CD4-positive, alpha-beta T cell (primary cell): ENCODE data around the gene VGLL3. TPM values are rescaled to one million over a fixed set of nuclear protein-coding genes. Genes with fewer than 3 reads are reported as not detected.
"Not testable (repeated sequence)": the region's sequence is repeated elsewhere in the genome, so short reads cannot be mapped to it uniquely, and the experiment has no call there.

Experiments
- ATAC-seq: fragments of 200-7000 bp; cut with Tn5 transposase; one replicate; pipeline ENCODE4 v1.10.0; 2022; ENCODE audit warnings: mild to moderate bottlenecking; ENCODE audit not compliant: poor library complexity
- CTCF ChIA-PET: fragments of 350-600 bp; sonication (Branson Sonifier 250); formaldehyde crosslinking; loops from one replicate; lab custom pipeline; 2021; ENCODE audit warnings: antibody characterized with exemption, inconsistent platforms; lab: Charles Lee
- POLR2A ChIA-PET: fragments of 350-600 bp; sonication (Branson Sonifier 250); formaldehyde crosslinking; loops from one replicate; lab custom pipeline; 2021; ENCODE audit warnings: antibody characterized with exemption, inconsistent platforms; lab: Charles Lee
- DNase-seq, 14 experiments: peaks; one replicate each; pipeline ENCODE4 v3.0.0-alpha.2; 2013 to 2020; ENCODE audit warnings: mixed read lengths in 2 of 14
- H3K27ac ChIP-seq, 2 donors: one replicate each; pipeline versions ENCODE4 v1.5.1 to v1.7.0; 2013; ENCODE audit warnings: low read length in 2 of 2, low read depth in 1 of 2, mild to moderate bottlenecking in 1 of 2
- H3K27me3 ChIP-seq, 2 experiments: 1 replicate in 1 of 2; 2 replicates in 1 of 2; pipeline versions ENCODE4 v1.6.1 to v1.7.0; 2013; ENCODE audit warnings: low read length in 2 of 2, control low read depth in 1 of 2, mild to moderate bottlenecking in 1 of 2, moderate library complexity in 1 of 2; ENCODE audit not compliant: insufficient read depth in 2 of 2, control insufficient read depth in 1 of 2
- H3K36me3 ChIP-seq: one replicate; pipeline ENCODE4 v1.6.1; 2013; ENCODE audit warnings: low read length, control low read depth; ENCODE audit not compliant: insufficient read depth
- H3K4me1 ChIP-seq: one replicate; pipeline ENCODE4 v1.6.1; 2013; ENCODE audit warnings: low read length, control low read depth; ENCODE audit not compliant: insufficient read depth
- H3K4me3 ChIP-seq: one replicate; pipeline ENCODE4 v1.5.1; 2013; ENCODE audit warnings: mild to moderate bottlenecking, low read length, moderate library complexity
- H3K9me3 ChIP-seq, 2 experiments: 1 replicate in 1 of 2; 2 replicates in 1 of 2; pipeline versions ENCODE4 v1.6.1 to v1.7.0; 2013; ENCODE audit warnings: low read length in 2 of 2, mild to moderate bottlenecking in 2 of 2, control low read depth in 1 of 2, moderate library complexity in 1 of 2; ENCODE audit not compliant: control insufficient read depth in 1 of 2, insufficient read depth in 1 of 2
- H3K27ac Mint-ChIP-seq: one replicate; pipeline ENCODE4 v1.8.0; 2020; ENCODE audit warnings: mixed read lengths
- H3K27me3 Mint-ChIP-seq: one replicate; pipeline ENCODE4 v1.8.0; 2021; ENCODE audit warnings: mixed read lengths
- H3K36me3 Mint-ChIP-seq: one replicate; pipeline ENCODE4 v1.8.0; 2021; ENCODE audit warnings: low read depth, mixed read lengths
- H3K4me1 Mint-ChIP-seq: one replicate; pipeline ENCODE4 v1.8.0; 2021; ENCODE audit warnings: low read depth, mixed read lengths
- H3K4me3 Mint-ChIP-seq: one replicate; pipeline ENCODE4 v1.8.0; 2020; ENCODE audit warnings: mild to moderate bottlenecking, mixed read lengths
- H3K9me3 Mint-ChIP-seq: one replicate; pipeline ENCODE4 v1.8.0; 2020; ENCODE audit warnings: mixed read lengths
- CTCF ChIP-seq: fragments of 200-600 bp; IDR thresholded peaks from one replicate; pipeline ENCODE4 v1.8.0; 2022; ENCODE audit warnings: antibody characterized with exemption, mild to moderate bottlenecking
- intact Hi-C, 2 experiments: fragments of 100-400 bp; cut with DNase I in 1 of 2; cut with micrococcal nuclease in 1 of 2; formaldehyde crosslinking; loops; one replicate each; pipeline versions ENCODE4 v1.15.1 to v1.9.0; 2023 to 2025; cut with DNase I, micrococcal nuclease
- total RNA-seq, 174 experiments: library from RNA in 2 of 174; stranded (reverse) in 2 of 174; gene quantifications; one replicate each; pipeline ENCODE4 v1.2.3 and lab custom pipeline; 2021 to 2026

The VGLL3 gene
- total RNA-seq, 2 experiments from 2014 or later = not detected

- Mint-ChIP-seq H3K4me1 (no peaks in the 10 kb centered on the region), H3K9me3 (peaks cover 1% of the 10 kb centered on the region), H3K36me3 (no peaks in the 10 kb centered on the region), H3K4me3 (no peak overlapping the region), H3K27me3 (no peaks in the 10 kb centered on the region), H3K27ac (no peak overlapping the region)
- H3K4me3 ChIP-seq = no peak overlapping the region
- ATAC-seq = no peak
- intact Hi-C loops = no loop called here
- H3K4me1 ChIP-seq = no peaks in the 10 kb centered on the region
- TF ChIP-seq CTCF = no peak
- CTCF ChIA-PET = no interaction called here
- no peak overlapping the region for H3K27ac ChIP-seq
- DNase-seq = no peak
- no peaks in the 10 kb centered on the region for H3K36me3 ChIP-seq
- no peaks in the 10 kb centered on the region for H3K9me3 ChIP-seq
- H3K27me3 ChIP-seq = no peaks in the 10 kb centered on the region
- POLR2A ChIA-PET = no interaction called here
Measured at GRCh38 chr3:87035339-87035738, 44.4 kb upstream of the VGLL3 start.

- intact Hi-C loops = no loop called here
- ChIA-PET POLR2A (no interaction called here), CTCF (no interaction called here)
- Histone ChIP-seq H3K4me3 (no peak overlapping the region), H3K36me3 (no peaks in the 10 kb centered on the region), H3K9me3 (no peaks in the 10 kb centered on the region), H3K27ac (no peak overlapping the region), H3K4me1 (no peaks in the 10 kb centered on the region), H3K27me3 (no peaks in the 10 kb centered on the region)
- H3K4me1 Mint-ChIP-seq = no peaks in the 10 kb centered on the region
- no peak overlapping the region for H3K4me3 Mint-ChIP-seq
- H3K9me3 Mint-ChIP-seq = peaks cover 1% of the 10 kb centered on the region
- no peak for TF ChIP-seq CTCF
- H3K27ac Mint-ChIP-seq = no peak overlapping the region
- no peaks in the 10 kb centered on the region for H3K27me3 Mint-ChIP-seq
- H3K36me3 Mint-ChIP-seq = no peaks in the 10 kb centered on the region
- ATAC-seq (no peak), DNase-seq (no peak)
Measured at GRCh38 chr3:87033205-87033604, 42.3 kb upstream of the VGLL3 start.

- no peak for DNase-seq
- H3K36me3 Mint-ChIP-seq = no peaks in the 10 kb centered on the region
- POLR2A ChIA-PET = no interaction called here
Measured at GRCh38 chr3:87025661-87026645, 35.0 kb upstream of the VGLL3 start.

GRCh38 chr3:87017370-87017769 is 26.4 kb upstream of the VGLL3 start:
- intact Hi-C loops, ATAC-seq, CTCF ChIA-PET, DNase-seq, H3K27ac ChIP-seq, H3K36me3 ChIP-seq, H3K4me1 ChIP-seq, POLR2A ChIA-PET, H3K27me3 Mint-ChIP-seq, H3K4me3 Mint-ChIP-seq, H3K27ac Mint-ChIP-seq, H3K36me3 Mint-ChIP-seq, H3K4me1 Mint-ChIP-seq, H3K9me3 Mint-ChIP-seq, H3K4me3 ChIP-seq, H3K27me3 ChIP-seq: not testable (repeated sequence)
- H3K9me3 ChIP-seq = peaks cover 4 to 10% of the 10 kb centered on the region in 2 experiments

More at GRCh38 chr3:87025661-87026645, 35.0 kb upstream of the VGLL3 start:
- H3K9me3 ChIP-seq = peaks cover 0 to 4% of the 10 kb centered on the region in 2 experiments
- CTCF ChIA-PET = no interaction called here
- no peak overlapping the region for H3K4me3 ChIP-seq
- intact Hi-C loops = no loop called here
- H3K27me3 ChIP-seq = no peaks in the 10 kb centered on the region
- ATAC-seq = no peak
- no peak for TF ChIP-seq CTCF
- H3K36me3 ChIP-seq = no peaks in the 10 kb centered on the region
- Mint-ChIP-seq H3K27ac (no peak overlapping the region), H3K9me3 (peaks cover 4% of the 10 kb centered on the region), H3K4me3 (no peak overlapping the region), H3K4me1 (no peaks in the 10 kb centered on the region), H3K27me3 (no peaks in the 10 kb centered on the region)
- H3K27ac ChIP-seq = no peak overlapping the region
- H3K4me1 ChIP-seq = no peaks in the 10 kb centered on the region
